HG02798 (cell line): ENCODE data around the gene CEACAM1.
"Not testable (repeated sequence)": the region's sequence is repeated elsewhere in the genome, so short reads cannot be mapped to it uniquely, and the experiment has no call there.

Experiments used
- ATAC-seq: cut with Tn5 transposase; IDR thresholded peaks from one replicate; pipeline ENCODE4 v1.9.1; 2021; ENCODE audit warnings: mild to moderate bottlenecking; ENCODE audit not compliant: unreplicated experiment, poor library complexity

CEACAM1 gene

GRCh38 chr19:42514449-42514848 lies 13.8 kb downstream of the CEACAM1 start:
- no peak for ATAC-seq

- peak; percentile 89 for ATAC-seq
Observed at GRCh38 chr19:42512743-42513304, 15.5 kb downstream of the CEACAM1 start.

- ATAC-seq, result no peak
Observed at GRCh38 chr19:42512130-42512636, 16.1 kb downstream of the CEACAM1 start.

DNA sequence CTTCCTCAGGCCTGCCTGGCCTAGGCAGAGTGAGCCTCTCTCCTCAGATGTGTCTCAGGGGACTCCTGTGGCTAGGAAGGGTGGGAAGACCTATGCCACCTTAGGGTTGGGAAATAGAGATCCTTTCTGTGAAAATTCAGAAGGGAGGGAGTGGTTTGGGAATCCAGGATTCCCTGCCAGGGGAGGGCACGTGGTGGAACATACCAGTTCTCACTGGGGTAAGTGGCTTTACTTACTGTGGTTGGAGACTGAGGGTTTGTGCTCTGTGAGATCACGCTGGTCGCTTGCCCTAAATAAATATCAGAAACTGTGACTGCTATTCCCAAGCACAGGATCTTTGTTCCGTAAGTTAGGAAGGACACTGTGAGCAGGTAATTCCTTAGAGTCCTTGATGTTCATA lies 16.9 kb downstream of the CEACAM1 start:
- no peak for ATAC-seq

GRCh38 chr19:42508892-42509444 lies 19.3 kb downstream of the CEACAM1 start:
- ATAC-seq, result no peak

GRCh38 chr19:42505066-42505465 lies 23.2 kb downstream of the CEACAM1 start:
- ATAC-seq, result no peak

GRCh38 chr19:42501733-42502132 lies 26.5 kb downstream of the CEACAM1 start:
- no peak for ATAC-seq

GRCh38 chr19:42501243-42501642 lies 27.0 kb downstream of the CEACAM1 start:
- not testable (repeated sequence) for ATAC-seq

GRCh38 chr19:42498169-42498757 lies 30.0 kb downstream of the CEACAM1 start:
- ATAC-seq, result no peak

DNA sequence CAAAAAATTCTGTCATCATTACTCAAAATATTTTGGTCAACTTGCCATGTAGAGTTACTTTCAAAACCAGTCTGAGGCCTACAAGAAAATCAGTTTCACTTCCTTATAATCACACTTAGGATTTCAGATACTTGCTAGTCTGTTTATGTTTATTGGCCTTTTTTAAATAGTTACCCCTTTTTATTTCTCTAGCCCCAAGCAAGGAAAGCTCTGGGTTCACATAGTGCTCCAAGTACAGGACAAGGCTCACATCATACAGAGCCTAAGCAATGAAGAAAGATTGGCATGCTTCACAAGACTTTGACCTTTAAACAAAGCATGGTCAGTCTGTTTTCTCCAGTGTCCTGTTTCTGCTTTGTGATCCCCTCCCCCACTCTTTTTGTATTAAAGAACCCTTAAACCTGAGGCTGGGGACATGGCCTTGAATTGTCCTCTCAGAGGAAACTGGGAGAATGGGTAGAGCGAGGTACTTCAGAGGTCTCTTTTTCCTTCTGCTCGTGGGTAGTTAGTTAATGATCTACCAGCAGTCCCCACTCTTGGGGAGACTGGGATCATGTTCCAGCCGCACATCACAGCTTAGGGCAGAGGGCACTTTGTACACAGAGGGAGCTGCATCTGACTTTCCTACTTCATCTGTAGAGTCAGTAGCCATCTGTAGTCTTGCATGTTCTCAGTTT lies 30.7 kb downstream of the CEACAM1 start:
- ATAC-seq, result no peak

DNA sequence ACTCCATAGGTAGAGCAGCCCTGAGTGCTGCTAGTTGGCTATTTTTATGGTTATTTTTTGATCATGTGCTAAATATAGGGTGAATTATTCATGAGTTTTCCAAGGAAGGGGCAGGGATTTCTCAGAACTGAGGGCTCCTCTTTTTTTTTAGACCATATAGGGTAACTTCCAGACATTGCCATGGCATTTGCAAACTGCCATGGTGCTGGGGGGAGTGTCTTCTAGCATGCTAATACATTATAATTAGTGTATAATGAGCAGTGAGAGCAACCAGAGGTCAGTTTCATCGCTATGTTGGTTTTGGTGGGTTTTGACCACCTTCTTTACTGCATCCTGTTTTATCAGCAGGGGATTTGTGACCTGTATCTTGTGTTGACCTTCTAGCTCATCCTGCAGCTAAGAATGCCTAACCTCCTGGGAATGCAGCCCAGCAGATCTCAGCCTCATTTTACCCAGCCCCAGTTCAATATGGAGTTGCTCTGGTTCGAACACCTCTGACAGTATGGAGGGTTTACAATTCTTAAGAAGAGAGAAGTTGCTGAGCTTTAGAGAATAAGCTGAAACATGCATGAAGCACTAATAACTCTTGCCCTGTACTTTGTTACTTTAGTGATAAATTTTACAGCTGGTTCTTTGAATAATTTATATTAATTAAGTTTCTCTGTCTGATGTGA lies 31.7 kb downstream of the CEACAM1 start:
- no peak for ATAC-seq

DNA sequence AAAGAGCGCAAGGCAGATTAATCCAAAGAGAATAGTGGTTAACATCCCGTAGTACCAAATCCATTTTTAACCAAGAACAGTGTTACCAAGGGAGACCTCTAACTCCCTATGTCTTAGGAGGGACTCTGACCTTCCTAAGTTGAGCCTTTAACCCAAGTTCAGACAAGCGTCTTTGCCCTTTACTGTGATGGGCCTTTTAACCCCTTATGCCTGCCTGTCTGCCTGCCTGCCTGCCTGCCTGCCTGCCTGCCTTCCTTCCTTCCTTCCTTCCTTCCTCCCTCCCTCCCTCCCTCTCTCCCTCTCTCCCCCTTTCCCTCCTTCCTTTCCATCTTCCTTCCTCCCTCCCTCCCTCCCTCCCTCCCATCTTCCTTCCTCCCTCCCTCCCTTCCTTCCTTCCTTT lies 32.6 kb downstream of the CEACAM1 start:
- no peak for ATAC-seq

DNA sequence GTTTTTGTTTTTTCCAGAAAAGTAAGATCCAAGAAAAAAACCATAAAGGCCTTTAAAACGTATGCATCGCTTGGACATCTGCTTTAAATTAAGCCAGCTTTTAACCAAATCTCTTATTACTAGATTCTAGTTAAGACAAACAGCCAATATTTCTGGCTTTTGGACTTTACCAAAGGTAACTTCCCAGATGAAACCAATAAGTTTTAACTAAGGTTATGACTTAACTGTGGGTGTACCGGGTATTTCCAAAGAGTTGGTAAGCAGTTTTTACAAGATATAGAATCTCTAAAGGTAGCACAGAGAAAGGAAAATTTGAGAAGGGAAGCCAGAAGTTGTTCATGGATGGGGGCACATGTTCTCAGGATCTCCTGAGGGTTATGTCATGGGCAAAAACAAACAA lies 34.0 kb downstream of the CEACAM1 start:
- ATAC-seq, result no peak

DNA sequence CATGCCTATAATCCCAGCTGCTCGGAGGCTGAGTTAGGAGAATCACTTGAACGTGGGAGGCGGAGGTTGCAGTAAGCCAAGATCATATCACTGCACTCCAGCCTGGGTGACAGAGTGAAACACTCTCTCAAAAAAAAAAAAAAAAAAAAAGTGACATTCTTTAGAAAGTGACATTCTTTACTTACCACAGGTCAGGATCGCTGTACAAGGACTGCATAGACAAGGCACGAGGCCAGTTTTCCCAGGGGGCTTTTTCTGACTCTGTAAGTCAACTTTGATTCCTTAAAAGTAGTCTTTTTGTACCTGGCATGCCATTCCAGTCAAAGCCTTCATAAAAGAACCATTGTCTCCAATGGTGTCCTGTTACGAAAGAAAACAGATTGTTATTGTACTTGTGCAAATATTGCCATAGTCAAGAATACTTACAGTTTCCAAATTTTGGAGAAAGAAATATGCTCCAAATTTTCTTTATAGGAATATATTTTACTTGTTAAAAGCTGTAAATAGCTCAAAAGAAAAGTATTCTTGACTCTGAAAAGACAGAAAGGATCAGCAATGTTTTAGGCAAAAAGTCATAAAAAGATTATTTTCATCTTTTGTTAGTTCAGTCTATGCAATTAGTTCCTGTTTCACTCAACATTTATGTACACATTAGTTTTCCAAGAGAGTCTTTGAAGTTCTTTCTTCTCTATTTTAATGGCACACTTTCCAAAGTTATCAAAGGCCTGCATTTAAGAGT lies 39.3 kb downstream of the CEACAM1 start:
- ATAC-seq, result no peak

DNA sequence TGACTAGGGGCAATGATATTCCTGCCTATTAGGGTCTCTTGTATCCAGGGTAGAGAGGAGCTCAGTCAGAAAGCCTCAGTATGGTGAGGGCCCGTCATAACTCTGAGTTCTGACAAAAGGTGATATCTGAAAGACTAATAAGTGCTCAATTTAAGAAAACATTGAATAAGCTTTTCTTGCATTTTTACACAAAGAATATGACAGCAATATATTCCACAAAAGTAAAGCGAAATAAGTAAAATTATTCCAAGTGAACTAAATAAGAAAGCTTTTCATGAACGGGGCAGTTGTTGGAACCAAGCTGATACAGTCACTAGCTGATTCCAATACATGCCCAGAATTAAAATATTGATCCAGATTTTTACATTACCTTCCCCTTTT lies 40.5 kb downstream of the CEACAM1 start:
- no peak for ATAC-seq

DNA sequence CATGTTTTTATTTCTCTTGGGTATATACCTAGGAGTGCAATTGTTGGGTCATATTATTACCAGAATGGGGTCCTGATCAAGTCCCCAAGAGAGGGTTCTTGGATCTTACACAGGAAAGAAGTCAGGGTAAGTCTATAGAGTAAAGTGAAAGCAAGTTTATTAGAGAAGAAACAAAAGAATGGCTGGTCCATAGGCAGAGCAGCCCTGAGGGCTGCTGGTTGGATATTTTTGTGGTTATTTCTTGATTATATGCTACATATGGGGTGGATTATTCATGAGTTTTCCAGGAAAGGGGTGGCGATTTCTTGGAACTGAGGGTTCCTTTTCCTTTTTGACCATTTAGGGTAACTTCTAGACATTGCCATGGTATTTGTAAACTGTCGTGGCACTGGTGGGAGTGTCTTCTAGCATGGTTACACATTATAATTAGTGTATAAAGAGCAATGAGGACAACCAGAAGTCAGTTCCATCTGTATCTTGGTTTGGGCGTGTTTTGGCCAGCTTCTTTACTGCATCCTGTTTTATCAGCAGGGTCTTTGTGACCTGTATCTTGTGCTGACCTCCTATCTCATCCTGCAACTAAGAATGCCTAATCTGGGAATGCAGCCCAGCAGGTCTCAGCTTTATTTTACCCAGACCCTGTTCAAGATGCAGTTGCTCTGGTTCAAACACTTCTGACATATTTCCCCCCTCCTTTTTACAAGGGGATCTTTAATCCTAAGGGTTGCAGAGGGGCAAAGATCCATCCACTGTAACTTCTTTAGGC lies 41.1 kb downstream of the CEACAM1 start:
- no peak for ATAC-seq

DNA sequence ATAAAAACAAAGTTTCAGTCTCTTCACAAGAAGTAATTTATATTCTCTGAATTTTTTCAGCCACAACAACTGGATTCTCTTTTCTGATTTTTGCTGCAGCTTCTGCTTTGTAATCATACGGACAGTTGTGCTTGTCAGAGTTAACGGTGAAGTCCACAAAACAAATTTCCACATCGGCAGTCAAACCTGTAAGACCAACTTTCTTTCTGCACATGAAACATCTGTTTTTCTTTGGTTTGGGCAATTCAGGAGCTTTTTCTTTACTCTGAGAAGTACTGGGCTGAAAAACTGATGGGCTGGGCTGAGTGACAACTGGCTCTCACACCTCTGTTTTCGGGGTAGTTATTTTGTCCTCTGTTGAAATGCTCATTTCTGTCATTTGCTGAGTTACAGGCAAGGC lies 43.2 kb downstream of the CEACAM1 start:
- ATAC-seq, result not testable (repeated sequence)

DNA sequence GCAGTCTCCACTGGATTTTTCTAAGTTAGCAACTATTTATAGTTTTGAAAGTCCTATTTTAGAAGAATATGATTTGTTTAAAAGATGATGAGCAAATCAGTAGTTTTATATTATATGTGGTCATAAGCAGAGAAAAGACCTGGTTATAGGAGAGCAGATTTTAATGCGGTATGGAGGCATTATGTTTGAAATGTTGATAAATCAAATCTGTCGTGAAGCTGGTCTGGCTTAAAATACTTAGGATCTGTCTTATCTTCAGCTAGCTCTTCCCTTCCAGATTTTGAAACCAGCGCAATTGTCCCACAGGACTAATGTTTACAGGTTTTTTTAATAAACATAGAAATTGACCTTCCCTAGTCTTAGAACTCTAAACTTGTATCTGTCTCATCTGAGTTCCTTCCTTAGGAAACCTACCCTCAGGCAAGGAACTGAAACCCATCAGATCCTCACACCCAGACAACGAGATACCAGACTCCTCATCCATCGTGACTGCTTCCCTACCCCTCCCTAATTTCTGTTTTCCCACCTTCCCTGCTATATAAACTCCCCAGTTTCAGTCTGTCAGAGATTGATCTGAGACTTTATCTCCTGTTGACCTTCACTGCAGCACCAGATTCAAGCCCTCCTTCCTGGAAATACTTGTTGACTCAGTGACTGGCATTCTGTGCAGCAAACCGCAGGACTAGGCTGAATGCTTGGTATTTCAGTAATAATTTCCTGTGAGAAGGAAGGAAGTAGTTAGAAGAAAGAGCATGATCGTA lies 47.8 kb downstream of the CEACAM1 start:
- ATAC-seq, result no peak

- ATAC-seq, result no peak
Observed at GRCh38 chr19:42479736-42480135, 48.5 kb downstream of the CEACAM1 start.
